ENCODE measurements around the gene CDK15.

- TF ChIP-seq CTCF (IDR thresholded peaks at IDR 0.05) (no peak), REST (IDR thresholded peaks at IDR 0.05; ENCODE audit: insufficient read depth in 1 of 2, low read depth in 2 of 2, low read length in 1 of 2) (no peak), TCF7L2 (IDR thresholded peaks at IDR 0.05; ENCODE audit: low read depth, low read length) (no peak), SIN3A (IDR thresholded peaks at IDR 0.05; ENCODE audit: borderline replicate concordance, insufficient read depth, low read depth, low read length) (no peak)
Measured at GRCh38 chr2:201923436-201924328, 117.3 kb downstream of the CDK15 start.

Data from Panc1 (cell line).